ENCODE measurements around the gene LRRC30. TPM values are rescaled to one million over a fixed set of nuclear protein-coding genes. Genes with fewer than 3 reads are reported as not detected.

LRRC30 gene
- total RNA-seq, 3 donors from 2014 or later, result not detected

- no peaks in the 10 kb centered on the region for H3K36me3 ChIP-seq (ENCODE audit: low read depth)
- H3K4me1 ChIP-seq (ENCODE audit: low read depth), result no peaks in the 10 kb centered on the region
- no peak overlapping the region for H3K4me3 ChIP-seq
- no peaks in the 10 kb centered on the region for H3K9me3 ChIP-seq
- intact Hi-C loops (cut with DNase I, micrococcal nuclease), result no loop called here
- ATAC-seq (no peak), DNase-seq (no peak)
- no peak for TF ChIP-seq CTCF (IDR thresholded peaks at IDR 0.05)
These were observed 25.9 kb downstream of the LRRC30 start for GRCh38 chr18:7256618-7257425.

DNA sequence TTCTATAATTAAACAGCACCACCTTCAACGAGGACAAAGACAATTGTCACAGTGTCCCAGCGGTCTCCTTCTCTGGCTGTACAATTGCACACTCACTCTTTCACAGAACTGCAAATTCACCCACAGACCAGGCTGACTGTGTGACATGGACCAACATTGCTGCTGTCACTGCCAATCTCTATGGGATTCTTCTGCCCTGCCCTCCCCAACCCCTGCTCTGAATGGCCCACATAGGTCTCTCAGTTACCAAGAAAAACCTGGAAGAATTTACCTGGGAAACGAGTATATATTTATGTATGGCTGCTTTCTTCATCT, 26.5 kb downstream of the LRRC30 start:
- H3K9me3 ChIP-seq, result no peaks in the 10 kb centered on the region
- DNase-seq (no peak), ATAC-seq (no peak)
- H3K4me1 ChIP-seq (ENCODE audit: low read depth), result no peaks in the 10 kb centered on the region
- intact Hi-C loops (cut with DNase I, micrococcal nuclease), result no loop called here
- H3K4me3 ChIP-seq, result no peak overlapping the region
- no peak for TF ChIP-seq CTCF (IDR thresholded peaks at IDR 0.05)
- no peaks in the 10 kb centered on the region for H3K36me3 ChIP-seq (ENCODE audit: low read depth)

DNA sequence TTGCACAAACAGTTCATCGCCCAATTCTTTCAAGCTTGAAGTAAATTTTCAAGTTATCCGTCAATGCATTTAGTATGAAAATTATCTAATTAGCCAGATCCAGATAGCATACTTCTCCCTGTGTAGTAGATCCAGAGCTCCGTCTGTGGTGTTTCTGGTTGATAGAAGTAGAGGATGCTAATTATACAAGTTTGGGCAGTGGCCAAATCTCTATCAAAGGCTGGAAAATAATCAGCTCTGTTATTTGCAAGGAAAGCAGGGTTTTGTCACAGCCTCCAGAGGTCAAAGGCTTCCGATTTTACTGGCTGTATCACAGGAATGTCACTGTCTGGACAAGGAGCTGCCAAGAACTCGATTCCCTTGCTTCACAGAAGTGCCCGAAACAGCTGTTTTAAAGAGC, 28.6 kb downstream of the LRRC30 start:
- Histone ChIP-seq H3K9me3 (no peaks in the 10 kb centered on the region), H3K36me3 (ENCODE audit: low read depth) (no peaks in the 10 kb centered on the region), H3K4me3 (no peak overlapping the region), H3K4me1 (ENCODE audit: low read depth) (no peaks in the 10 kb centered on the region)
- TF ChIP-seq CTCF (IDR thresholded peaks at IDR 0.05), result no peak
- ATAC-seq, result no peak
- no peak for DNase-seq
- intact Hi-C loops (cut with DNase I, micrococcal nuclease), result no loop called here

DNA sequence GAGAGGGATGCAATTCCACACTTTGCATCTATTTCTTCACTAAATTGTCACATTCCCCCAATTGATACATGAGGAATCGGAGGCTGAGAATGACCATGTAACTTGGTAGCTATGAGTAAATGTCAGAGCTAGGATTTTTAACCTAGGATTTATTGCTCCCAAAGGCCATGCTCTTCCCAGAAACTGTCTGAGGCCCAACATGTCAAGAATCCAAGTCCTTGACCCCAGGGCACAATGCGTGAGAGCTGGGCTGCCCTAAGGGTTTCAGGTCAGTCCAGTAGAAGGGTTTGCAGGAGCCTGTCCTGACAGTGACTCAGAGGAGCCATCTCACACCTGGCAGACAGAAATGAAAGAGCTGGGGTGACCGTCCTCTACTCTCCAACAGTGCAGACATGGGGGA, 30.3 kb downstream of the LRRC30 start:
- H3K4me1 ChIP-seq (ENCODE audit: low read depth), result no peaks in the 10 kb centered on the region
- no peak for DNase-seq
- TF ChIP-seq CTCF (IDR thresholded peaks at IDR 0.05), result no peak
- no peak overlapping the region for H3K4me3 ChIP-seq
- H3K36me3 ChIP-seq (ENCODE audit: low read depth), result no peaks in the 10 kb centered on the region
- intact Hi-C loops (cut with DNase I, micrococcal nuclease), result no loop called here
- H3K9me3 ChIP-seq, result no peaks in the 10 kb centered on the region
- ATAC-seq, result no peak

- Histone ChIP-seq H3K36me3 (ENCODE audit: low read depth) (no peaks in the 10 kb centered on the region), H3K4me3 (no peak overlapping the region), H3K9me3 (no peaks in the 10 kb centered on the region), H3K4me1 (ENCODE audit: low read depth) (no peaks in the 10 kb centered on the region)
- no peak for TF ChIP-seq CTCF (IDR thresholded peaks at IDR 0.05)
- no peak for ATAC-seq
- intact Hi-C loops (cut with DNase I, micrococcal nuclease), result no loop called here
- DNase-seq, result no peak
These were observed 37.1 kb downstream of the LRRC30 start for GRCh38 chr18:7267973-7268372.

GRCh38 chr18:7269942-7270341, 39.1 kb downstream of the LRRC30 start:
- no peak for DNase-seq
- ATAC-seq, result no peak
- intact Hi-C loops (cut with DNase I, micrococcal nuclease), result no loop called here
- Histone ChIP-seq H3K36me3 (ENCODE audit: low read depth) (no peaks in the 10 kb centered on the region), H3K9me3 (no peaks in the 10 kb centered on the region), H3K4me3 (no peak overlapping the region), H3K4me1 (ENCODE audit: low read depth) (no peaks in the 10 kb centered on the region)
- TF ChIP-seq CTCF (IDR thresholded peaks at IDR 0.05), result no peak

Measured in mucosa of descending colon (tissue), 3 donors.